Sigmoid colon (tissue), 7 donors: ENCODE data around the gene EXOC5. TPM values are rescaled to one million over a fixed set of nuclear protein-coding genes. Genes with fewer than 3 reads are reported as not detected.

Experiments used
- DNase-seq: peaks from one replicate; pipeline ENCODE4 v3.0.0-alpha.2; 2019
- H3K27ac ChIP-seq, 4 donors: fragments of 200-600 bp; sonication (generic); one replicate each; pipeline ENCODE4 v1.5.1; 2016 to 2019; ENCODE audit warnings: mild to moderate bottlenecking in 1 of 4
- H3K27me3 ChIP-seq, 3 donors: fragments of 200-600 bp; sonication (generic); one replicate each; pipeline ENCODE4 v1.5.1; 2019; ENCODE audit warnings: mild to moderate bottlenecking in 1 of 3
- H3K36me3 ChIP-seq, 4 donors: fragments of 200-600 bp; sonication (generic); one replicate each; pipeline ENCODE4 v1.5.1; 2016 to 2019
- H3K4me1 ChIP-seq, 4 donors: fragments of 200-600 bp; sonication (generic); one replicate each; pipeline ENCODE4 v1.5.1; 2017 to 2019
- H3K4me3 ChIP-seq, 4 donors: fragments of 200-600 bp; sonication (generic); one replicate each; pipeline ENCODE4 v1.5.1; 2017 to 2019; ENCODE audit warnings: mild to moderate bottlenecking in 2 of 4, moderate library complexity in 1 of 4
- H3K9me3 ChIP-seq, 4 donors: fragments of 200-600 bp in 3 of 4; sonication (generic) in 3 of 4; one replicate each; pipeline versions ENCODE4 v1.5.1 to v1.6.1; 2013 to 2019
- CTCF ChIP-seq, 4 experiments: fragments of 450-650 bp in 3 of 4; fragments of 200-600 bp in 1 of 4; IDR thresholded peaks; one replicate each; pipeline ENCODE4 v1.5.1; 2016 to 2019; ENCODE audit warnings: antibody characterized with exemption in 4 of 4, mild to moderate bottlenecking in 3 of 4, moderate library complexity in 2 of 4
- EP300 ChIP-seq, 4 donors: sonication (generic); formaldehyde crosslinking; IDR thresholded peaks; one replicate each; pipeline ENCODE4 v1.6.1; 2017; ENCODE audit warnings: antibody characterized with exemption in 4 of 4
- POLR2A ChIP-seq, 2 donors: fragments of 450-650 bp; IDR thresholded peaks; one replicate each; pipeline ENCODE4 v1.6.1; 2016; ENCODE audit warnings: antibody characterized with exemption in 2 of 2, mild to moderate bottlenecking in 2 of 2, moderate library complexity in 2 of 2
- POLR2AphosphoS5 ChIP-seq, 4 donors: sonication (generic); formaldehyde crosslinking; IDR thresholded peaks; one replicate each; pipeline ENCODE4 v1.6.1; 2017; ENCODE audit warnings: antibody characterized with exemption in 4 of 4
- WGBS, 2 donors: extraction: QIAGEN DNeasy Blood & Tissue Kit; methylation state at CpG; one replicate each; pipeline ENCODE4 v1.1.7; 2013; 5-methylcytosine and 5-hydroxymethylcytosine counted together
- intact Hi-C: fragments of 100-400 bp; cut with DNase I; formaldehyde crosslinking; loops from one replicate; pipeline ENCODE4 v1.15.1; 2023
- polyA plus RNA-seq, 3 donors: library from polyadenylated mRNA; stranded (reverse); fragments of 200-250 nt; gene quantifications; one replicate each; pipeline ENCODE4 v1.2.3, GENCODE V29; 2013
- total RNA-seq, 4 donors: library from RNA; depleted of rRNA; stranded (reverse); fragments of >200 nt; gene quantifications; one replicate each; pipeline ENCODE4 v1.1.0, GENCODE V29; 2016
- donor health status: healthy with polysubstance abuse.
- donor health status: Bipolar disorder and iron deficiency.
- donor health status: healthy.

The EXOC5 gene
- total and polyA plus RNA-seq, 7 donors = 10.2 to 61.4 (median 48.2) TPM

GRCh38 chr14:57171363-57171762 is 97.3 kb downstream of the EXOC5 start:
- intact Hi-C loops = no loop called here

GRCh38 chr14:57169901-57170300 is 98.8 kb downstream of the EXOC5 start:
- Histone ChIP-seq H3K4me1 (no peaks in the 10 kb centered on the region), H3K27ac (no peak overlapping the region), H3K9me3 (no peaks in the 10 kb centered on the region), H3K27me3 (no peaks in the 10 kb centered on the region), H3K4me3 (no peak overlapping the region), H3K36me3 (no peaks in the 10 kb centered on the region)
- intact Hi-C loops = no loop called here
- 69 to 77% methylated on average over 3 of the region's 3 CpGs for WGBS, 2 donors
- DNase-seq = no peak
- no peak for TF ChIP-seq POLR2A (IDR thresholded peaks at IDR 0.05)
- no peak for TF ChIP-seq EP300 (IDR thresholded peaks at IDR 0.05)
- TF ChIP-seq CTCF (IDR thresholded peaks at IDR 0.05) = no peak
- no peak for TF ChIP-seq POLR2AphosphoS5 (IDR thresholded peaks at IDR 0.05)

More at GRCh38 chr14:57171363-57171762, 97.3 kb downstream of the EXOC5 start:
- H3K27ac ChIP-seq = no peak overlapping the region
- 90 to 93% methylated on average over 5 of the region's 5 CpGs for WGBS, 2 donors
- H3K4me1 ChIP-seq = no peaks in the 10 kb centered on the region
- H3K36me3 ChIP-seq = no peaks in the 10 kb centered on the region
- H3K9me3 ChIP-seq = no peaks in the 10 kb centered on the region
- H3K4me3 ChIP-seq = no peak overlapping the region
- TF ChIP-seq EP300 (IDR thresholded peaks at IDR 0.05) = no peak
- TF ChIP-seq POLR2A (IDR thresholded peaks at IDR 0.05) = no peak
- TF ChIP-seq CTCF (IDR thresholded peaks at IDR 0.05) = no peak
- DNase-seq = no peak
- no peaks in the 10 kb centered on the region for H3K27me3 ChIP-seq

- TF ChIP-seq POLR2AphosphoS5 (IDR thresholded peaks at IDR 0.05) (no peak), POLR2A (IDR thresholded peaks at IDR 0.05) (no peak), EP300 (IDR thresholded peaks at IDR 0.05) (no peak), CTCF (IDR thresholded peaks at IDR 0.05) (no peak)
- WGBS, 2 donors = 66 to 78% methylated on average over 2 of the region's 2 CpGs
- no peak for DNase-seq
- Histone ChIP-seq H3K27me3 (no peaks in the 10 kb centered on the region), H3K4me1 (no peaks in the 10 kb centered on the region), H3K27ac (no peak overlapping the region), H3K4me3 (no peak overlapping the region), H3K36me3 (no peaks in the 10 kb centered on the region), H3K9me3 (no peaks in the 10 kb centered on the region)
- intact Hi-C loops = no loop called here
These were observed 100.5 kb downstream of the EXOC5 start for GRCh38 chr14:57168138-57168679.

- Histone ChIP-seq H3K9me3 (no peaks in the 10 kb centered on the region), H3K4me3 (no peak overlapping the region), H3K27ac (no peak overlapping the region), H3K4me1 (no peaks in the 10 kb centered on the region), H3K27me3 (no peaks in the 10 kb centered on the region), H3K36me3 (no peaks in the 10 kb centered on the region)
- intact Hi-C loops = no loop called here
- no peak for DNase-seq
- WGBS, 2 donors = 57 to 59% methylated on average over 8 of the region's 8 CpGs
- no peak for TF ChIP-seq POLR2AphosphoS5 (IDR thresholded peaks at IDR 0.05)
- no peak for TF ChIP-seq CTCF (IDR thresholded peaks at IDR 0.05)
- no peak for TF ChIP-seq EP300 (IDR thresholded peaks at IDR 0.05)
- no peak for TF ChIP-seq POLR2A (IDR thresholded peaks at IDR 0.05)
These were observed 107.0 kb downstream of the EXOC5 start for GRCh38 chr14:57161583-57162234.

- no peak for TF ChIP-seq POLR2A (IDR thresholded peaks at IDR 0.05)
- TF ChIP-seq EP300 (IDR thresholded peaks at IDR 0.05) = no peak
- no peak for TF ChIP-seq POLR2AphosphoS5 (IDR thresholded peaks at IDR 0.05)
- no peak for TF ChIP-seq CTCF (IDR thresholded peaks at IDR 0.05)
- Histone ChIP-seq H3K27me3 (no peaks in the 10 kb centered on the region), H3K27ac (no peak overlapping the region), H3K4me3 (no peak overlapping the region), H3K4me1 (no peaks in the 10 kb centered on the region), H3K9me3 (no peaks in the 10 kb centered on the region), H3K36me3 (no peaks in the 10 kb centered on the region)
- WGBS, 2 donors = 46 to 70% methylated on average over 6 of the region's 6 CpGs
- DNase-seq = no peak
- intact Hi-C loops = no loop called here
These were observed 108.4 kb downstream of the EXOC5 start for GRCh38 chr14:57160333-57160732.
